Measurements from ENCODE around the gene NCAM1. TPM values are rescaled to one million over a fixed set of nuclear protein-coding genes. Genes with fewer than 3 reads are reported as not detected.

The NCAM1 gene
- total RNA-seq, 2 experiments from 2014 or later, result 0.34 TPM; not detected in 1

DNA sequence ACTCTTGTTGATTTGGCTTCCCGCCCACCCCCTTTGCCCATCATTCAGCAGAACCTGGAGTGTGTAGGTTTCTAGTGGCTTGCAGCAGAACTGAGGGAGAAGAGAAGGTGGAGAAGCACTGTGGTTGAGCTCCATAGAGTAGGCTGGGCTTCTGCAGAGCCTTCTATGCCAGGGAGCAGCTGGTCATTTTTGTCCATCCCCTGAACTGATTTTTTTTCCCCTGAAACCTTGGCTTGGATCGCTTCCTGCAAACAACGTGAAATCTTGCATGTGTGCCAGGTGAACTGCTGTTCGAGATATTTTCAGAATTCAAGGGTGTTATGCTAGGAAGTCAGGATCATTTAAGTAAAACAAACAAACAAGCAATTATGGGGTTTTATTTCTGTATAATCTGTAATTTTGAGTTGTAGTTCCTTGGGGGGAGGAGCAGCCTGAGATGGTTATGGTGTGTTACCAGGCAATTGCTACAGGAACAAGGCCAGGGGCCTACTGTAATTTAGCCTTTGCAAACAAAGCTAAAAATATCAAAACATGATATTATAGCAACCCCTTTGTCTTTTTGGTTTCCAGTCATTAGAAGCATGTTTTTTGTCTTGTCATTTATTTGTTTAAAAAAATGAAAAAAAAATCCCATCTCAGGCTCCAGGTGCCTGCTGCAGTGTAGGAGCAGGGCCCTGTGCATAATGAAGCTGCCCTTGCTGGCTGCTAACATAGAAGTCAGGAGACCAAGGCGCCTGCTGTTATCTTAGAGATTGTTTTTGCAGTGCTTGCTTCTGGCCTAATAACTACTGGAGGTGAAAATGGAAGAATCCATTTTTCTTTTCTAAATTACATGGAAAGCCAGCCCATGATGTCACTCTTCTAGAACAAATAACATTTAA is 200.7 kb downstream of the NCAM1 start:
- intact Hi-C loops (cut with DNase I, micrococcal nuclease), result no loop called here
- POLR2A ChIA-PET, result no interaction called here
- no peaks in the 10 kb centered on the region for H3K27me3 ChIP-seq (ENCODE audit: control insufficient read depth in 1 of 2, insufficient read depth in 2 of 2, low read length in 2 of 2)
- Mint-ChIP-seq H3K4me1 (ENCODE audit: low read depth) (no peaks in the 10 kb centered on the region), H3K27ac (no peak overlapping the region), H3K9me3 (no peaks in the 10 kb centered on the region), H3K36me3 (ENCODE audit: low read depth) (no peaks in the 10 kb centered on the region), H3K4me3 (no peak overlapping the region), H3K27me3 (peaks cover 9% of the 10 kb centered on the region)
- H3K4me1 ChIP-seq (ENCODE audit: insufficient read depth, low read length), result no peaks in the 10 kb centered on the region
- DNase-seq (no peak), ATAC-seq (ENCODE audit: poor library complexity) (no peak)
- H3K36me3 ChIP-seq (ENCODE audit: insufficient read depth, low read length), result no peaks in the 10 kb centered on the region
- CTCF ChIA-PET, result no interaction called here
- TF ChIP-seq, protein P1, sequence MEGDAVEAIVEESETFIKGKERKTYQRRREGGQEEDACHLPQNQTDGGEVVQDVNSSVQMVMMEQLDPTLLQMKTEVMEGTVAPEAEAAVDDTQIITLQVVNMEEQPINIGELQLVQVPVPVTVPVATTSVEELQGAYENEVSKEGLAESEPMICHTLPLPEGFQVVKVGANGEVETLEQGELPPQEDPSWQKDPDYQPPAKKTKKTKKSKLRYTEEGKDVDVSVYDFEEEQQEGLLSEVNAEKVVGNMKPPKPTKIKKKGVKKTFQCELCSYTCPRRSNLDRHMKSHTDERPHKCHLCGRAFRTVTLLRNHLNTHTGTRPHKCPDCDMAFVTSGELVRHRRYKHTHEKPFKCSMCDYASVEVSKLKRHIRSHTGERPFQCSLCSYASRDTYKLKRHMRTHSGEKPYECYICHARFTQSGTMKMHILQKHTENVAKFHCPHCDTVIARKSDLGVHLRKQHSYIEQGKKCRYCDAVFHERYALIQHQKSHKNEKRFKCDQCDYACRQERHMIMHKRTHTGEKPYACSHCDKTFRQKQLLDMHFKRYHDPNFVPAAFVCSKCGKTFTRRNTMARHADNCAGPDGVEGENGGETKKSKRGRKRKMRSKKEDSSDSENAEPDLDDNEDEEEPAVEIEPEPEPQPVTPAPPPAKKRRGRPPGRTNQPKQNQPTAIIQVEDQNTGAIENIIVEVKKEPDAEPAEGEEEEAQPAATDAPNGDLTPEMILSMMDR (IDR thresholded peaks at IDR 0.05), result no peak
- H3K4me3 ChIP-seq (ENCODE audit: low read length), result no peak overlapping the region
- H3K9me3 ChIP-seq (ENCODE audit: control insufficient read depth in 1 of 2, insufficient read depth in 1 of 2, low read length in 2 of 2), result no peaks in the 10 kb centered on the region
- no peak overlapping the region for H3K27ac ChIP-seq (ENCODE audit: low read depth in 1 of 2, low read length in 2 of 2)

DNA sequence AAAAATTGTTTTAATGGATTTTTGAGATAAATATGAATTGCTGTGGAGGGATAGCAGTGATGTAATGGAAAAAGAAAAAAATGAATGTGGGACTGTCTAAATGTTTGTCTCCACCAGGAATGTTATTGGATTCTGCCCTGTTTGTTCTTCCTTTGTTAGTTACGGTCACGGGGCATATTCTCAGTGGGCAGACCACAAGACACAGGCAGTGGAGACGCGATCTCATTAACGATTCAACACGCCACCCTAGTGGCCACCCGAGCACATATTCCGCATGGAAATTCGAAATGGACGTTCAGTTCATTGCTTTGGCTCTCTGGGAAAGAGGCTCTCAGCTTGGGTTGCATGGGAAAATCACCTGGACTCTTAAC is 201.4 kb downstream of the NCAM1 start:
- intact Hi-C loops (cut with DNase I, micrococcal nuclease), result no loop called here
- Mint-ChIP-seq H3K27me3 (peaks cover 9% of the 10 kb centered on the region), H3K4me3 (no peak overlapping the region), H3K9me3 (no peaks in the 10 kb centered on the region), H3K4me1 (ENCODE audit: low read depth) (no peaks in the 10 kb centered on the region), H3K36me3 (ENCODE audit: low read depth) (no peaks in the 10 kb centered on the region), H3K27ac (no peak overlapping the region)
- POLR2A ChIA-PET, result no interaction called here
- Histone ChIP-seq H3K27ac (ENCODE audit: low read depth in 1 of 2, low read length in 2 of 2) (no peak overlapping the region), H3K4me3 (ENCODE audit: low read length) (no peak overlapping the region), H3K4me1 (ENCODE audit: insufficient read depth, low read length) (no peaks in the 10 kb centered on the region), H3K27me3 (ENCODE audit: control insufficient read depth in 1 of 2, insufficient read depth in 2 of 2, low read length in 2 of 2) (no peaks in the 10 kb centered on the region), H3K36me3 (ENCODE audit: insufficient read depth, low read length) (no peaks in the 10 kb centered on the region), H3K9me3 (ENCODE audit: control insufficient read depth in 1 of 2, insufficient read depth in 1 of 2, low read length in 2 of 2) (no peaks in the 10 kb centered on the region)
- TF ChIP-seq, protein P1 (IDR thresholded peaks at IDR 0.05), result no peak
- ATAC-seq (ENCODE audit: poor library complexity) (no peak), DNase-seq (no peak)
- CTCF ChIA-PET, result no interaction called here

DNA sequence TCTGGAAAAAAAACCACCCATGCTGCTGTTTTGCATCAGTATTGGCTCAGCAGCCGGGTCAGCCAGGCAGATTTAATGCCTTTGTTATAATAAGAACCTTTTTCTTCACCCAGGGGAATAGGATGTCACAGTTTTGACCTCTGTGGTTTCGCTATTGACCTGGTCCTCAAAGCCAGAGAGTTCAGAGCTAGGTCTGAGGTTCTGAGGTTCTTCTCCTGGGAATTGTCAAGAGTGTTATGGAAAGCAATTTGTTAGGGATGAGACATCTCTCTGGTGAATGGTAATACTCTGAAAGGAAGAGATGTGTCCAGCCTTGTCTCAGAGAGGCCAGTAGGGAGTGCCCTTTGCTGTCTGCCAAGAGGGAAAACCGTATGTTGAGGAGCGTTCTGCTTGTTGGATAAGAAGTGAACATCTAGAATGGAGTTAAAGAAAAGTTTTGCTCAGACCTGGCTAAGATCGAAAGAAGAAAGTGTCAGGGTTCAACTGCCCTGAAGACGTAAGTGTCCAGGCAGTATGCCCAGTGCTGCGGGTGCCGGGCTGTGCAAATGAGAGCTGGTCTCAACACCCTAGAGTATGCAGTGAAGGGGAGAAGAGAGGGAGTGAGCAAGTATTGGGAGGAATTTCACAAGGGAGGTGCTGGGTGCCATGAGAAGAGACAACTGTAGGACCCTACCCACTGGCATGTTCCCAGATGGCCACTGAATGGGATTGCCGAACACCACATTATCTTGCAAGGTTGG is 202.2 kb downstream of the NCAM1 start:
- Mint-ChIP-seq H3K4me1 (ENCODE audit: low read depth) (no peaks in the 10 kb centered on the region), H3K9me3 (no peaks in the 10 kb centered on the region), H3K4me3 (no peak overlapping the region), H3K27me3 (peaks cover 9% of the 10 kb centered on the region), H3K36me3 (ENCODE audit: low read depth) (no peaks in the 10 kb centered on the region), H3K27ac (no peak overlapping the region)
- Histone ChIP-seq H3K9me3 (ENCODE audit: control insufficient read depth in 1 of 2, insufficient read depth in 1 of 2, low read length in 2 of 2) (no peaks in the 10 kb centered on the region), H3K4me3 (ENCODE audit: low read length) (no peak overlapping the region), H3K36me3 (ENCODE audit: insufficient read depth, low read length) (no peaks in the 10 kb centered on the region), H3K4me1 (ENCODE audit: insufficient read depth, low read length) (no peaks in the 10 kb centered on the region), H3K27me3 (ENCODE audit: control insufficient read depth in 1 of 2, insufficient read depth in 2 of 2, low read length in 2 of 2) (no peaks in the 10 kb centered on the region), H3K27ac (ENCODE audit: low read depth in 1 of 2, low read length in 2 of 2) (no peak overlapping the region)
- ATAC-seq (ENCODE audit: poor library complexity) (no peak), DNase-seq (no peak)
- ChIA-PET CTCF (no interaction called here), POLR2A (no interaction called here)
- TF ChIP-seq, protein P1 (IDR thresholded peaks at IDR 0.05), result no peak
- intact Hi-C loops (cut with DNase I, micrococcal nuclease), result no loop called here
